ENCODE data around the gene NPHP4.

NPHP4 gene

DNA sequence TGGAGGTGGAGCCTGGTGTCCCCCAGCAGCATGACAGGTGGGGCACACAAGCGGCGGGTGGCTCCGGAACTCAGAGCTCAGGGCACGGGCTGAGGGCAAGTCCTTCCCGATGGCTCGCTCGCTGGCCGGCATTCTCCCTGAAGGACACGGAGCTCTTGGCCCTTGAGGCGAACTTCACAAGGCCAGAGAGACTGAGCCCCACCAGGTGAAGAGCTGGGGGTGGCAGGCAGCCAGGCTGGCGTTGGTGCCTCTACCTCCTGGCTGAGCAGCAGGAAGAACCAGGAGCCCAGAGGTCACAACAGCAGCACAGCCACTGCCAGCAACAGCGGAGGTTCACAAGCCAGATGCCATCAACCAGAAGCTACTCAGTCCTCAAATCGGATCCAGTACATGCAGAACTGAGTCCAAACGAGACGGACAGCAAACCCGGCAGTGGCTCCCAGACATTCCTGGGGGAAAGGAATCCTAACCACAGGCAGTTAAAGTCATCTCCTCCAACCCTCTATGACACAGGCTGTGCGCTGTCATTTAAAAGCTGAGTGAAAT, 54.1 kb downstream of the NPHP4 start:
- no peaks in the 10 kb centered on the region for H3K4me1 ChIP-seq (ENCODE audit: insufficient read depth, low read length, severe bottlenecking)
- no peak for TF ChIP-seq EZH2 (IDR thresholded peaks at IDR 0.05; ENCODE audit: borderline replicate concordance, low read length)
- TF ChIP-seq, protein P1, sequence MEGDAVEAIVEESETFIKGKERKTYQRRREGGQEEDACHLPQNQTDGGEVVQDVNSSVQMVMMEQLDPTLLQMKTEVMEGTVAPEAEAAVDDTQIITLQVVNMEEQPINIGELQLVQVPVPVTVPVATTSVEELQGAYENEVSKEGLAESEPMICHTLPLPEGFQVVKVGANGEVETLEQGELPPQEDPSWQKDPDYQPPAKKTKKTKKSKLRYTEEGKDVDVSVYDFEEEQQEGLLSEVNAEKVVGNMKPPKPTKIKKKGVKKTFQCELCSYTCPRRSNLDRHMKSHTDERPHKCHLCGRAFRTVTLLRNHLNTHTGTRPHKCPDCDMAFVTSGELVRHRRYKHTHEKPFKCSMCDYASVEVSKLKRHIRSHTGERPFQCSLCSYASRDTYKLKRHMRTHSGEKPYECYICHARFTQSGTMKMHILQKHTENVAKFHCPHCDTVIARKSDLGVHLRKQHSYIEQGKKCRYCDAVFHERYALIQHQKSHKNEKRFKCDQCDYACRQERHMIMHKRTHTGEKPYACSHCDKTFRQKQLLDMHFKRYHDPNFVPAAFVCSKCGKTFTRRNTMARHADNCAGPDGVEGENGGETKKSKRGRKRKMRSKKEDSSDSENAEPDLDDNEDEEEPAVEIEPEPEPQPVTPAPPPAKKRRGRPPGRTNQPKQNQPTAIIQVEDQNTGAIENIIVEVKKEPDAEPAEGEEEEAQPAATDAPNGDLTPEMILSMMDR (IDR thresholded peaks at IDR 0.05; ENCODE audit: low read length) = no peak
- no peak overlapping the region for H3K27ac ChIP-seq (ENCODE audit: low read depth, low read length, poor library complexity, severe bottlenecking)
- no peaks in the 10 kb centered on the region for H3K9me3 ChIP-seq (ENCODE audit: low read length)
- no peaks in the 10 kb centered on the region for H4K20me1 ChIP-seq (ENCODE audit: insufficient read depth, low read length)
- no peaks in the 10 kb centered on the region for H3K36me3 ChIP-seq (ENCODE audit: insufficient read depth, low read length)
- no peaks in the 10 kb centered on the region for H3K27me3 ChIP-seq (ENCODE audit: insufficient read depth, low read length)
- no peaks in the 10 kb centered on the region for H3K9me2 ChIP-seq (ENCODE audit: low read depth, low read length)
- H3F3A ChIP-seq (ENCODE audit: insufficient read depth, low read length) = no peaks in the 10 kb centered on the region
- no peaks in the 10 kb centered on the region for H3K79me2 ChIP-seq (ENCODE audit: insufficient read depth, low read length)
- H3K9ac ChIP-seq (ENCODE audit: low read length) = no peak overlapping the region
- no peak overlapping the region for H2AFZ ChIP-seq (ENCODE audit: low read length)
- H3K4me2 ChIP-seq (ENCODE audit: low read length) = no peak overlapping the region
- no peak overlapping the region for H3K4me3 ChIP-seq (ENCODE audit: low read depth, low read length, poor library complexity, severe bottlenecking)

DNA sequence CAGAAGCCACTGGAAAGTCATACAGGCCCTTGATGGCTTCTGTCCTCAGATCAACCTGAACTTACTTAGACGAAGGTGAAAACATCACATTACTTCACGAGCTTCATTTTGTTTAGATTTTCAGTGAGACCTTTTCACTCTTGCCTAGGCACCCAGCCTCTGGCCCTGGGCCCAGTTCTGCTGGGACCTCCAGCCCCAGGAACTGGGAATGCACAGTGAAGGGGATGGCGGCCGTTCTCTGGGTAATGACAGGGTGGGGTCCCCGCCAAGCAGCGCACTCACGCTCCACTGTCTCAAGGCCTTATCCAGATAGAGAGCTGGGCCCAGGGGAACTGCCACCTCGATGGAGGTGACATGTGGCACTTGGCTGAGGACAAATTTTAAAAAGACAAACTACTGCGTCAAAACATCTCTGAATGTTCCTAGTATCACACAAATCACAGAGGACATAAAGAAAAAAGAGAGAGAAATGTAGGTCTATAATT, 54.8 kb downstream of the NPHP4 start:
- H3K27me3 ChIP-seq (ENCODE audit: insufficient read depth, low read length) = no peaks in the 10 kb centered on the region

DNA sequence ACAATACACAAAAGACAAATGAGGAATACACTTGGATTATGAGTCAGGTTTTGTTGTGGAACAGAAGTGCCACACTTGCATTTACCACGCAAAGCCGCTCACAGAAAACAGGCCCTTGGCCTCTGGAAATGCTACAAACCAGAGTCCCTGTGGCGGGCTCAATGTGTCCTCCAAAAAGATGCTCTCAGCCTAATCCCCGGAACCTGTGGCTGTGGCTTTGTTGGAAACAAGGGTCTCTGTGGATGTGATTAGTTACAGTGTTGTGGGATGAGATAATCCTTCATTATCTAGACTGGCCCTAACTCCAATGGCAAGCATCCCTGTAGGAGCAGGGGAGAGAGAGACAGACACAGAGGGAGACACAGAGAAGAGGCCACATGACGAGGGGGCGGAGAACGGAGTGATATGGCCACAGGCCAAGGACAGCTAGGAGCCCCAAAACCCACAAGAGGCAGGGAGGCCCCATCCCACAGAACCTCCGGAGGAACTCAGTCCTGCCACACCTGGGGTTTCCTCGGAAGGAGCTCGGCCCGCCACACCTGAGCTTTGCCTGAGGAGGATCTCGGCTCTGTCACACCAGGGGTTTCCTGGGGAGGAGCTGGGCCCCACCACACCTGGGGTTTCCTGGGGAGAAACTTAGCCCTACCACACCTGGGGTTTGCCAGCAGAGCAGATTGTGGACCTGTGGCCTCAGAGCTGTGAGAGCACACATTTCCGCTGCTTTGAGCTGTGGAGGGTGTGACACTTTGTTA, 55.4 kb downstream of the NPHP4 start:
- H2AFZ ChIP-seq (ENCODE audit: low read length) = no peak overlapping the region
- no peaks in the 10 kb centered on the region for H4K20me1 ChIP-seq (ENCODE audit: insufficient read depth, low read length)
- H3F3A ChIP-seq (ENCODE audit: insufficient read depth, low read length) = no peaks in the 10 kb centered on the region
- no peak overlapping the region for H3K4me3 ChIP-seq (ENCODE audit: low read depth, low read length, poor library complexity, severe bottlenecking)
- no peaks in the 10 kb centered on the region for H3K9me3 ChIP-seq (ENCODE audit: low read length)
- no peaks in the 10 kb centered on the region for H3K27me3 ChIP-seq (ENCODE audit: insufficient read depth, low read length)
- no peak overlapping the region for H3K9ac ChIP-seq (ENCODE audit: low read length)
- no peaks in the 10 kb centered on the region for H3K36me3 ChIP-seq (ENCODE audit: insufficient read depth, low read length)
- no peaks in the 10 kb centered on the region for H3K9me2 ChIP-seq (ENCODE audit: low read depth, low read length)
- H3K4me2 ChIP-seq (ENCODE audit: low read length) = no peak overlapping the region
- TF ChIP-seq, protein P1 (IDR thresholded peaks at IDR 0.05; ENCODE audit: low read length) = no peak
- no peak for TF ChIP-seq EZH2 (IDR thresholded peaks at IDR 0.05; ENCODE audit: borderline replicate concordance, low read length)
- no peaks in the 10 kb centered on the region for H3K4me1 ChIP-seq (ENCODE audit: insufficient read depth, low read length, severe bottlenecking)
- H3K79me2 ChIP-seq (ENCODE audit: insufficient read depth, low read length) = no peaks in the 10 kb centered on the region
- no peak overlapping the region for H3K27ac ChIP-seq (ENCODE audit: low read depth, low read length, poor library complexity, severe bottlenecking)

More for the DNA sequence above, 54.8 kb downstream of the NPHP4 start:
- Histone ChIP-seq H3K4me2 (ENCODE audit: low read length) (no peak overlapping the region), H3K27ac (ENCODE audit: low read depth, low read length, poor library complexity, severe bottlenecking) (no peak overlapping the region), H3K4me3 (ENCODE audit: low read depth, low read length, poor library complexity, severe bottlenecking) (no peak overlapping the region), H3K36me3 (ENCODE audit: insufficient read depth, low read length) (no peaks in the 10 kb centered on the region), H3K9ac (ENCODE audit: low read length) (no peak overlapping the region), H3K9me2 (ENCODE audit: low read depth, low read length) (no peaks in the 10 kb centered on the region), H2AFZ (ENCODE audit: low read length) (no peak overlapping the region), H3K4me1 (ENCODE audit: insufficient read depth, low read length, severe bottlenecking) (no peaks in the 10 kb centered on the region), H3K79me2 (ENCODE audit: insufficient read depth, low read length) (no peaks in the 10 kb centered on the region), H4K20me1 (ENCODE audit: insufficient read depth, low read length) (no peaks in the 10 kb centered on the region), H3K9me3 (ENCODE audit: low read length) (no peaks in the 10 kb centered on the region), H3F3A (ENCODE audit: insufficient read depth, low read length) (no peaks in the 10 kb centered on the region)
- no peak for TF ChIP-seq EZH2 (IDR thresholded peaks at IDR 0.05; ENCODE audit: borderline replicate concordance, low read length)
- TF ChIP-seq, protein P1 (IDR thresholded peaks at IDR 0.05; ENCODE audit: low read length) = no peak

Measured in OCI-LY1 (cell line).